H1 (cell line): ENCODE data around the gene ADSS1. TPM values are rescaled to one million over a fixed set of nuclear protein-coding genes. Genes with fewer than 3 reads are reported as not detected.

ENCODE experiments used
- CTCF ChIA-PET: fragments of 300-600 bp; sonication (Branson Sonifier 250); formaldehyde crosslinking; loops from one replicate; lab custom pipeline; 2021; ENCODE audit not compliant: partially characterized antibody; lab: Charles Lee
- POLR2A ChIA-PET: fragments of 300-600 bp; sonication (Branson Sonifier 250); formaldehyde crosslinking; loops from one replicate; lab custom pipeline; 2021; ENCODE audit warnings: inconsistent platforms; ENCODE audit not compliant: partially characterized antibody; lab: Charles Lee
- DNase-seq, 2 experiments: peaks; one replicate each; pipeline versions ENCODE4 v3.0.0 to v3.0.0-alpha.2; 2010 to 2022; ENCODE audit warnings: low spot score in 2 of 2, low read depth in 1 of 2, mixed read lengths in 1 of 2
- FAIRE-seq: peaks from 2 replicates; lab custom pipeline; 2011; peaks lifted over from hg19 to GRCh38; lab: Jason Lieb, UNC
- H2AFZ ChIP-seq: 2 replicates; pipeline ENCODE4 v1.8.1; 2012; ENCODE audit warnings: low read length, inconsistent platforms
- H2AK5ac ChIP-seq: 2 replicates; pipeline ENCODE4 v1.6.1; 2013; ENCODE audit warnings: low read depth, low read length
- H2BK120ac ChIP-seq: replicated peaks from 2 replicates; pipeline ENCODE3; 2013; ENCODE audit warnings: low read depth, low read length, inconsistent platforms
- H2BK12ac ChIP-seq: 2 replicates; pipeline ENCODE4 v1.6.1; 2013; ENCODE audit warnings: low read depth, low read length
- H2BK15ac ChIP-seq: 2 replicates; pipeline ENCODE4 v1.6.1; 2013; ENCODE audit warnings: low read length
- H2BK20ac ChIP-seq: 2 replicates; pipeline ENCODE4 v1.6.1; 2013; ENCODE audit warnings: low read length
- H2BK5ac ChIP-seq: 2 replicates; pipeline ENCODE4 v1.6.1; 2013; ENCODE audit warnings: low read depth, low read length
- H3K14ac ChIP-seq: 2 replicates; pipeline ENCODE4 v1.6.1; 2013; ENCODE audit warnings: inconsistent platforms; ENCODE audit not compliant: insufficient read length
- H3K18ac ChIP-seq: 2 replicates; pipeline ENCODE4 v1.6.1; 2013; ENCODE audit warnings: low read length; ENCODE audit errors: extremely low read depth
- H3K23ac ChIP-seq: 2 replicates; pipeline ENCODE4 v1.6.1; 2013; ENCODE audit warnings: inconsistent platforms; ENCODE audit not compliant: insufficient read length
- H3K23me2 ChIP-seq: 2 replicates; pipeline ENCODE4 v1.6.1; 2013; ENCODE audit warnings: low read depth, low read length
- H3K27ac ChIP-seq: 2 replicates; pipeline ENCODE4 v1.6.1; 2011; ENCODE audit warnings: low read depth, low read length, inconsistent platforms
- H3K27me3 ChIP-seq, 4 experiments: replicated peaks in 1 of 4; 1 replicate in 1 of 4; 2 replicates in 3 of 4; pipeline versions ENCODE4 v1.6.1 to v1.8.1; 2011 to 2013; ENCODE audit warnings: low read length in 3 of 4, mild to moderate bottlenecking in 3 of 4, inconsistent platforms in 2 of 4, mixed read lengths in 2 of 4, moderate library complexity in 1 of 4; ENCODE audit not compliant: control insufficient read depth in 3 of 4, insufficient read depth in 3 of 4; ENCODE audit errors: extremely low read depth in 1 of 4
- H3K36me3 ChIP-seq, 4 experiments: 2 replicates each; pipeline versions ENCODE4 v1.6.1 to v1.8.1; 2011 to 2013; ENCODE audit warnings: mild to moderate bottlenecking in 4 of 4, low read length in 3 of 4, moderate library complexity in 2 of 4, control low read depth in 1 of 4, inconsistent platforms in 1 of 4; ENCODE audit not compliant: insufficient read depth in 4 of 4, control insufficient read depth in 2 of 4
- H3K4ac ChIP-seq: replicated peaks from 2 replicates; pipeline ENCODE3; 2013; ENCODE audit warnings: low read length, low read depth, mixed read lengths, inconsistent platforms; ENCODE audit not compliant: insufficient read length
- H3K4me1 ChIP-seq, 4 experiments: replicated peaks in 1 of 4; 1 replicate in 1 of 4; 2 replicates in 3 of 4; pipeline versions ENCODE4 v1.6.1 to v1.8.1; 2011 to 2013; ENCODE audit warnings: low read length in 3 of 4, inconsistent platforms in 2 of 4, mixed read lengths in 1 of 4; ENCODE audit not compliant: insufficient read depth in 4 of 4, control insufficient read depth in 3 of 4
- H3K4me2 ChIP-seq, 2 experiments: 2 replicates each; pipeline versions ENCODE4 v1.6.1 to v1.8.1; 2011 to 2013; ENCODE audit warnings: low read depth in 2 of 2, low read length in 2 of 2, control low read depth in 1 of 2, inconsistent platforms in 1 of 2, mild to moderate bottlenecking in 1 of 2; ENCODE audit not compliant: insufficient read depth in 1 of 2
- H3K4me3 ChIP-seq, 4 experiments: fragments of 200-600, 300-600 bp in 1 of 4; sonication (generic), shearing (Covaris generic), sonication (Bioruptor Twin) in 1 of 4; 2 replicates each; pipeline versions ENCODE4 v1.5.1 to v1.8.1; 2011 to 2016; ENCODE audit warnings: low read length in 4 of 4, low read depth in 3 of 4, control low read depth in 2 of 4, inconsistent platforms in 2 of 4, mild to moderate bottlenecking in 2 of 4, mixed read lengths in 1 of 4, moderate library complexity in 1 of 4; ENCODE audit not compliant: insufficient read depth in 2 of 4; ENCODE audit errors: extremely low read depth in 1 of 4
- H3K56ac ChIP-seq: replicated peaks from 2 replicates; pipeline ENCODE3; 2013; ENCODE audit warnings: low read depth, mild to moderate bottlenecking, mixed read lengths, low read length, inconsistent platforms; ENCODE audit not compliant: insufficient read length
- H3K79me1 ChIP-seq: 2 replicates; pipeline ENCODE4 v1.6.1; 2013; ENCODE audit warnings: low read depth, low read length, control low read depth
- H3K79me2 ChIP-seq, 2 experiments: 2 replicates each; pipeline versions ENCODE4 v1.6.1 to v1.8.1; 2012 to 2013; ENCODE audit warnings: low read length in 2 of 2, mild to moderate bottlenecking in 2 of 2, inconsistent platforms in 1 of 2; ENCODE audit not compliant: insufficient read depth in 2 of 2, control insufficient read depth in 1 of 2
- H3K9ac ChIP-seq, 4 experiments: replicated peaks in 1 of 4; 1 replicate in 1 of 4; 2 replicates in 3 of 4; pipeline versions ENCODE4 v1.6.1 to v1.8.1; 2011 to 2013; ENCODE audit warnings: low read depth in 3 of 4, low read length in 3 of 4, control low read depth in 2 of 4, mild to moderate bottlenecking in 2 of 4, moderate library complexity in 2 of 4, inconsistent platforms in 1 of 4; ENCODE audit errors: extremely low read depth in 1 of 4
- H3K9me3 ChIP-seq, 2 experiments: 2 replicates each; pipeline versions ENCODE4 v1.6.1 to v1.8.1; 2012 to 2013; ENCODE audit warnings: mild to moderate bottlenecking in 2 of 2, moderate library complexity in 2 of 2, control low read depth in 1 of 2, inconsistent platforms in 1 of 2, low read depth in 1 of 2, low read length in 1 of 2, mixed read lengths in 1 of 2; ENCODE audit not compliant: insufficient read depth in 2 of 2
- H4K20me1 ChIP-seq, 2 experiments: replicated peaks in 1 of 2; 2 replicates each; pipeline versions ENCODE3 to v1.8.1; 2011 to 2013; ENCODE audit warnings: inconsistent platforms in 2 of 2, low read length in 2 of 2, mild to moderate bottlenecking in 1 of 2; ENCODE audit not compliant: insufficient read depth in 2 of 2, control insufficient read depth in 1 of 2
- H4K5ac ChIP-seq: 2 replicates; pipeline ENCODE4 v1.6.1; 2013; ENCODE audit warnings: low read length, low read depth, mixed read lengths, inconsistent platforms; ENCODE audit not compliant: insufficient read length
- H4K8ac ChIP-seq: 2 replicates; pipeline ENCODE4 v1.8.0; 2013; ENCODE audit warnings: mild to moderate bottlenecking, moderate library complexity, low read length, inconsistent platforms; ENCODE audit not compliant: insufficient read depth; ENCODE audit errors: extremely low read depth
- H4K91ac ChIP-seq: replicated peaks from 2 replicates; pipeline ENCODE3; 2013; ENCODE audit warnings: low read length, mixed read lengths, inconsistent platforms; ENCODE audit not compliant: insufficient read length
- BRCA1 ChIP-seq: IDR thresholded peaks from 2 replicates; pipeline ENCODE4 v1.6.1; 2012; ENCODE audit warnings: low read depth, low read length, improper control_type of control experiment
- CREB1 ChIP-seq: IDR thresholded peaks from 2 replicates; pipeline ENCODE4 v1.6.1; 2012; ENCODE audit warnings: inconsistent platforms
- EGR1 ChIP-seq: IDR thresholded peaks from 2 replicates; pipeline ENCODE4 v1.6.1; 2011; ENCODE audit warnings: low read depth, low read length, borderline replicate concordance
- EP300 ChIP-seq, 2 experiments: IDR thresholded peaks; 1 replicate in 1 of 2; 2 replicates in 1 of 2; pipeline ENCODE4 v1.6.1; 2011 to 2012; ENCODE audit warnings: low read depth in 2 of 2, low read length in 2 of 2, mild to moderate bottlenecking in 2 of 2, borderline replicate concordance in 1 of 2, inconsistent platforms in 1 of 2, moderate library complexity in 1 of 2
- GABPA ChIP-seq: IDR thresholded peaks from 2 replicates; pipeline ENCODE4 v1.6.1; 2011; ENCODE audit warnings: mild to moderate bottlenecking, low read length, moderate library complexity, borderline replicate concordance; ENCODE audit not compliant: insufficient read depth
- KDM5A ChIP-seq: fragments of 200-600 bp; IDR thresholded peaks from 2 replicates; pipeline ENCODE4 v1.7.1; 2012; ENCODE audit warnings: mild to moderate bottlenecking, low read length, inconsistent platforms, mixed read lengths
- NANOG ChIP-seq: IDR thresholded peaks from 2 replicates; pipeline ENCODE4 v1.6.1; 2011; ENCODE audit warnings: low read length, low read depth, mild to moderate bottlenecking, inconsistent platforms; ENCODE audit not compliant: insufficient read depth, poor library complexity, severe bottlenecking
- RAD21 ChIP-seq, 2 experiments: IDR thresholded peaks in 1 of 2; conservative IDR thresholded peaks in 1 of 2; 2 replicates each; pipeline ENCODE4 v1.6.1; 2011; ENCODE audit warnings: low read depth in 2 of 2, low read length in 2 of 2, improper control_type of control experiment in 1 of 2, inconsistent platforms in 1 of 2, mild to moderate bottlenecking in 1 of 2, moderate library complexity in 1 of 2
- RFX5 ChIP-seq: IDR thresholded peaks from 2 replicates; pipeline ENCODE4 v1.6.1; 2011; ENCODE audit warnings: low read depth, low read length, improper control_type of control experiment, borderline replicate concordance
- SAP30 ChIP-seq: fragments of 300-600 bp; sonication (generic); IDR thresholded peaks from 2 replicates; pipeline ENCODE4 v1.7.1; 2012; ENCODE audit warnings: low read length, moderate library complexity, mild to moderate bottlenecking, inconsistent platforms; ENCODE audit not compliant: insufficient read depth, insufficient replicate concordance
- TAF1 ChIP-seq: IDR thresholded peaks from 2 replicates; pipeline ENCODE4 v1.6.1; 2011; ENCODE audit warnings: mild to moderate bottlenecking, low read depth, low read length
- YY1 ChIP-seq: IDR thresholded peaks from 2 replicates; pipeline ENCODE4 v1.6.1; 2011; ENCODE audit warnings: low read depth, mild to moderate bottlenecking, low read length
- WGBS, 2 experiments: shearing (Covaris generic) in 1 of 2; methylation state at CpG; one replicate each; pipeline versions ENCODE4 v1.1.6 to v1.1.7; 2013 to 2015; ENCODE audit warnings: low lambda C conversion rate in 2 of 2, mixed read lengths in 2 of 2, inconsistent platforms in 1 of 2, low coverage in 1 of 2, missing lambda C conversion rate in 1 of 2; ENCODE audit not compliant: insufficient replicate concordance in 2 of 2, insufficient coverage in 1 of 2, insufficient read length in 1 of 2; ENCODE audit errors: extremely low coverage in 1 of 2, missing lambda C conversion rate in 1 of 2; 5-methylcytosine and 5-hydroxymethylcytosine counted together
- polyA plus RNA-seq, 7 experiments: library from polyadenylated mRNA; depleted of rRNA in 3 of 7; stranded (reverse) in 5 of 7; unstranded in 2 of 7; fragments of >200 nt in 5 of 7; fragments of 200-250 nt in 2 of 7; gene quantifications; 1 replicate in 5 of 7; 2 replicates in 1 of 7; 4 replicates in 1 of 7; pipeline versions ENCODE4 v1.2.1 to v1.2.3, GENCODE V29; 2011 to 2013; ENCODE audit warnings: missing spikeins in 2 of 7, mixed read lengths in 2 of 7
- total RNA-seq: library from RNA; stranded (reverse); fragmentation: NEBNext Ultra II Directional; extraction: Animal tissue kit (Norgen Biotek cat#: 25700); gene quantifications from 2 replicates; pipeline ENCODE4 v1.2.1, GENCODE V29; 2021

ADSS1 gene
- total and polyA plus RNA-seq, 2 of the 8 experiments (the other 6 are each of a cell fraction or from before 2014, with no cell fraction given): 7.1 to 7.9 TPM

DNA sequence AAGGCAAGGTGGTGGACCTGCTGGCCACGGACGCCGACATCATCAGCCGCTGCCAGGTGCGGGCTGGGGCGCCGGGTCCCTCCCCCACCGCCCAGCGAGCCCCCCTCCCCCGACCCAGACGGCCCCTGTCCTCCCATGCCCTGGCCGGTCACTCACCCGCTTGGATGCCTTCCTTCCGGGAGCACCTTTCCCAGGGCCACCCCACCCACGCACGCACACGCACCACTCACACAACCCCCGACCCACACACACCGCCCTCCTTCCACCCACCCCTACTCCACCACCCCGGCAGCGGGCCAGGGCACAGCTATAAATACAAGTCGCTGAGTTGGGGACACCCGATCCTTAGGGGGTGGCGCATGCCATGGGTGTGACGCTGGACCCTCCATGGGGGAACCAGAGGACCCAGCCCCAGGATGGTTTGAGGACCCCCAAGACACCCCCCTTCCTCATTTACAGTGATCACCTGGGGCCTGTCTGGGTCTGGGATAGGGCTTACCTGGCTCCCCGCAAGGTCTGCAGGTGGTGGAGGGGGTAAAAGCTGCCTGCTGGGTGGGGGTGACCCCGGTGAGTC lies 465 bp downstream of the ADSS1 start:
- no peak overlapping the region for H2AFZ ChIP-seq
- H3K79me2 ChIP-seq: no peaks in the 10 kb centered on the region
- no peak overlapping the region for H2BK120ac ChIP-seq
- H4K5ac ChIP-seq: peak overlapping the region; percentile 5
- H2AK5ac ChIP-seq: no peak overlapping the region
- peak overlapping the region; percentile 6 to 71 (median 36); a peak in 3 of 7 replicates for H3K9ac ChIP-seq
- no peak overlapping the region for H2BK20ac ChIP-seq
- peak overlapping the region; percentile 85 for H4K91ac ChIP-seq
- WGBS, 2 experiments: 64% methylated on average over 6 of the region's 27 CpGs; no CpG with 5 or more reads in 1 of the 2 experiments
- no peak overlapping the region for H4K8ac ChIP-seq
- H2BK12ac ChIP-seq: no peak overlapping the region
- peaks cover 0 to 18% (median 10%) of the 10 kb centered on the region in 4 experiments; a peak in 6 of 7 replicates for H3K4me1 ChIP-seq
- no peak for FAIRE-seq
- H3K4me3 ChIP-seq: peak overlapping the region; percentile 55 to 88 (median 68); a peak in 7 of 8 replicates
- ChIA-PET CTCF (interaction anchor here (0.6 to 2.6 kb wide), 19 partner anchors 11 to 144 kb away, joined by 3 to 18 read pairs (median 4); no protein-coding TSS in a partner anchor), POLR2A (interaction anchor here (0.9 to 1.7 kb wide), 4 partner anchors 11 to 46 kb away, joined by 3 to 6 read pairs (median 4); no protein-coding TSS in a partner anchor)
- no peak overlapping the region for H3K56ac ChIP-seq
- H3K14ac ChIP-seq: no peak overlapping the region
- no peaks in the 10 kb centered on the region for H3K9me3 ChIP-seq
- H3K23me2 ChIP-seq: peaks cover 9% of the 10 kb centered on the region; the same call in 1 of the 2 replicates
- no peak overlapping the region for H2BK5ac ChIP-seq
- peak overlapping the region; percentile 71; the same call in 1 of the 2 replicates for H3K18ac ChIP-seq
- H4K20me1 ChIP-seq: peaks cover 0 to 6% of the 10 kb centered on the region in 2 experiments
- H3K79me1 ChIP-seq: no peaks in the 10 kb centered on the region
- H3K4me2 ChIP-seq: peak overlapping the region; percentile 62 to 74
- H3K23ac ChIP-seq: no peak overlapping the region
- no peak for DNase-seq
- no peaks in the 10 kb centered on the region for H3K36me3 ChIP-seq
- no peak overlapping the region; the same call in 1 of the 2 replicates for H3K27ac ChIP-seq
- peaks cover 0 to 3% (median 0%) of the 10 kb centered on the region in 4 experiments; a peak in 1 of 7 replicates for H3K27me3 ChIP-seq
- H2BK15ac ChIP-seq: no peak overlapping the region
- H3K4ac ChIP-seq: no peak overlapping the region
- TF ChIP-seq SAP30 (no peak), BRCA1 (no peak), RAD21 (IDR thresholded peaks at IDR 0.05 in 1 of 2, conservative IDR thresholded peaks at IDR 0.05 in 1 of 2; ENCODE audit: low read depth in 2 of 2, low read length in 2 of 2) (no peak), NANOG (no peak), CREB1 (peak; percentile 53; the same call in 1 of the 2 replicates), EP300 (IDR thresholded peaks at IDR 0.05; ENCODE audit: borderline replicate concordance in 1 of 2, low read depth in 2 of 2, low read length in 2 of 2) (no peak), YY1 (no peak), TAF1 (no peak), KDM5A (no peak), EGR1 (no peak), RFX5 (no peak), GABPA (no peak)
